GM18505 (cell line): ENCODE data around the gene ZNF526.

Source experiments
- ATAC-seq: cut with Tn5 transposase; IDR thresholded peaks from one replicate; pipeline ENCODE4 v1.9.1; 2021; ENCODE audit not compliant: unreplicated experiment
- POLR2A ChIP-seq: IDR thresholded peaks from 4 replicates; pipeline ENCODE4 v1.6.1; 2011; ENCODE audit warnings: borderline replicate concordance; ENCODE audit not compliant: insufficient read depth, insufficient read length; ENCODE audit errors: extremely low read depth

ZNF526 gene

GRCh38 chr19:42249149-42249750 lies 29.1 kb downstream of the ZNF526 start:
- no peak for TF ChIP-seq POLR2A
- no peak for ATAC-seq

- no peak for ATAC-seq
- peak; percentile 10 for TF ChIP-seq POLR2A
Observed at GRCh38 chr19:42249769-42250168, 29.7 kb downstream of the ZNF526 start.

- no peak for ATAC-seq
- no peak for TF ChIP-seq POLR2A
Observed at GRCh38 chr19:42250183-42250665, 30.1 kb downstream of the ZNF526 start.

GRCh38 chr19:42250666-42251531 lies 30.8 kb downstream of the ZNF526 start:
- no peak for TF ChIP-seq POLR2A
- ATAC-seq: no peak

GRCh38 chr19:42251572-42252358 lies 31.7 kb downstream of the ZNF526 start:
- no peak for ATAC-seq
- TF ChIP-seq POLR2A: no peak

GRCh38 chr19:42252365-42253244 lies 32.5 kb downstream of the ZNF526 start:
- ATAC-seq: no peak
- no peak for TF ChIP-seq POLR2A

GRCh38 chr19:42253245-42254088 lies 33.4 kb downstream of the ZNF526 start:
- peak; percentile 48 for TF ChIP-seq POLR2A

GRCh38 chr19:42254089-42254849 lies 34.2 kb downstream of the ZNF526 start:
- ATAC-seq: peak; percentile 30
- TF ChIP-seq POLR2A: no peak

More at GRCh38 chr19:42253245-42254088, 33.4 kb downstream of the ZNF526 start:
- ATAC-seq: peak; percentile 13

- peak; percentile 66 for ATAC-seq
- TF ChIP-seq POLR2A: peak; percentile 74
Observed at GRCh38 chr19:42254850-42255765, 35.0 kb downstream of the ZNF526 start, which contains the start of gene ERF. Gene ERF, minus strand, starts transcription at chr19:42255128. Its CDS starts 129 bp downstream, at chr19:42254999.
